Stimulated activated CD8-positive, alpha-beta memory T cell treated with anti-CD3 and anti-CD28 coated beads, Interleukin-7, amount 100 ng/mL, for 1 hour (primary cell): ENCODE results near the gene DNMT3A.

ENCODE experiments used
- DNase-seq, 2 donors: peaks; one replicate each; pipeline ENCODE4 v3.0.0-alpha.2; 2020; ENCODE audit warnings: low read depth in 2 of 2

The DNMT3A gene

GRCh38 chr2:25306777-25307368, 34.9 kb downstream of the DNMT3A start:
- no peak for DNase-seq

- DNase-seq: no peak
Measured at GRCh38 chr2:25305775-25306174, 36.0 kb downstream of the DNMT3A start.

- no peak for DNase-seq
Measured at GRCh38 chr2:25304826-25305596, 36.7 kb downstream of the DNMT3A start.

- no peak for DNase-seq
Measured at GRCh38 chr2:25304321-25304720, 37.4 kb downstream of the DNMT3A start.

- DNase-seq: no peak
Measured at GRCh38 chr2:25303633-25304236, 38.0 kb downstream of the DNMT3A start.

GRCh38 chr2:25302758-25303375, 38.9 kb downstream of the DNMT3A start:
- no peak for DNase-seq

GRCh38 chr2:25301453-25302352, 40.0 kb downstream of the DNMT3A start:
- peak; percentile 23 to 40 for DNase-seq

- DNase-seq: no peak
Measured at GRCh38 chr2:25300001-25300400, 41.7 kb downstream of the DNMT3A start.

- no peak for DNase-seq
Measured at GRCh38 chr2:25298776-25299431, 42.8 kb downstream of the DNMT3A start.

- no peak for DNase-seq
Measured at GRCh38 chr2:25297738-25298137, 44.0 kb downstream of the DNMT3A start.

GRCh38 chr2:25295621-25296020, 46.1 kb downstream of the DNMT3A start:
- DNase-seq: no peak

GRCh38 chr2:25294573-25295462, 46.9 kb downstream of the DNMT3A start:
- peak; percentile 49 to 51 for DNase-seq

- DNase-seq: no peak
Measured at GRCh38 chr2:25293958-25294562, 47.7 kb downstream of the DNMT3A start.

GRCh38 chr2:25293145-25293544, 48.6 kb downstream of the DNMT3A start:
- DNase-seq: no peak

- DNase-seq: no peak
Measured at GRCh38 chr2:25292408-25292807, 49.3 kb downstream of the DNMT3A start.

- DNase-seq: no peak
Measured at GRCh38 chr2:25290811-25291495, 50.8 kb downstream of the DNMT3A start.

- DNase-seq: no peak
Measured at GRCh38 chr2:25286723-25287483, 54.8 kb downstream of the DNMT3A start.

GRCh38 chr2:25286025-25286400, 55.7 kb downstream of the DNMT3A start:
- DNase-seq: peak in 1 of 2 donors; percentile 35
